ENCODE results near the gene FAM241B. TPM values are rescaled to one million over a fixed set of nuclear protein-coding genes. Genes with fewer than 3 reads are reported as not detected.

The FAM241B gene
- polyA plus RNA-seq, 1 donor (not counting 4 experiments of a cell fraction or from before 2014, with no cell fraction given) = 7.9 TPM

DNA sequence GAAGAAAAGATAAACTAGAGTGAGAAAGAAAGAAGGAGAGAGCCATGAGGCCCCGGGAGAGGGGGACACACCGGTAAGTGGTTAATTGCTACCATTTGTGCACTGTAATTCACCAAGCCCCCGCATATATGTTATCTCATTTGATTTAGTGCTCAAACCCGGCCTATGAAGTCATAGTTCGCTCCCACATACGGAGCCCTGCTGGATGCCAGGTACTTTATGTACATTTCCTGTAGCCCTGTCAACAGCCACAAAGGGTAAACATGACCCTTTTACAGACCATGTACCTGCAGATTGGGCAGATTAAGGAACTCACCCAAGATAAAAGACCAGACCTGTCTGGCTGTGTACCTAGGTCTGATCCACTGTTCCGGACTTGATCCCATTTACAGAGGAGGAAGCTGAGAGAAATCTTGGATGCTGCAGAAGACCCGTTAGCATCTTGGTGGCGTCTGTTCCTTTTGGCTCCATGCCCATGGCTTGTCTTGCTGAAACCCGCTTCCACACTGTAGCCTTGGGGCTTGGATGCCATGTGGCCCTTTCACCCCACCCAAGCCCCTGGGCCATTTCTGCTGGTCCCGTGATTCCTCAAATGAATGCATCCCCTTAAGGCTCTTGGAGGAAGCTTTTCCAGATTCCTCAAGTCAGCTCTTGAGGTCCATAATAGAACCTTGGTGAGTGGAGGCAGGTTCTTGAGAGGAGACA lies 32.3 kb downstream of the FAM241B start:
- H3K4me2 ChIP-seq (ENCODE audit: control insufficient read depth, extremely low read depth, insufficient read depth, low read depth, low read length) = no peak overlapping the region
- H3K79me2 ChIP-seq (ENCODE audit: control insufficient read depth, insufficient read depth, low read length) = no peaks in the 10 kb centered on the region
- no peaks in the 10 kb centered on the region for H3K9me1 ChIP-seq (ENCODE audit: control insufficient read depth, extremely low read depth, insufficient read depth, low read length)
- no peaks in the 10 kb centered on the region for H4K20me1 ChIP-seq (ENCODE audit: control insufficient read depth, extremely low read depth, insufficient read depth, low read length)
- no peaks in the 10 kb centered on the region for H3K9me3 ChIP-seq (ENCODE audit: control insufficient read depth, low read depth, low read length)
- TF ChIP-seq, protein P1, sequence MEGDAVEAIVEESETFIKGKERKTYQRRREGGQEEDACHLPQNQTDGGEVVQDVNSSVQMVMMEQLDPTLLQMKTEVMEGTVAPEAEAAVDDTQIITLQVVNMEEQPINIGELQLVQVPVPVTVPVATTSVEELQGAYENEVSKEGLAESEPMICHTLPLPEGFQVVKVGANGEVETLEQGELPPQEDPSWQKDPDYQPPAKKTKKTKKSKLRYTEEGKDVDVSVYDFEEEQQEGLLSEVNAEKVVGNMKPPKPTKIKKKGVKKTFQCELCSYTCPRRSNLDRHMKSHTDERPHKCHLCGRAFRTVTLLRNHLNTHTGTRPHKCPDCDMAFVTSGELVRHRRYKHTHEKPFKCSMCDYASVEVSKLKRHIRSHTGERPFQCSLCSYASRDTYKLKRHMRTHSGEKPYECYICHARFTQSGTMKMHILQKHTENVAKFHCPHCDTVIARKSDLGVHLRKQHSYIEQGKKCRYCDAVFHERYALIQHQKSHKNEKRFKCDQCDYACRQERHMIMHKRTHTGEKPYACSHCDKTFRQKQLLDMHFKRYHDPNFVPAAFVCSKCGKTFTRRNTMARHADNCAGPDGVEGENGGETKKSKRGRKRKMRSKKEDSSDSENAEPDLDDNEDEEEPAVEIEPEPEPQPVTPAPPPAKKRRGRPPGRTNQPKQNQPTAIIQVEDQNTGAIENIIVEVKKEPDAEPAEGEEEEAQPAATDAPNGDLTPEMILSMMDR (optimal IDR thresholded peaks at IDR 0.05 in 1 of 3, IDR thresholded peaks at IDR 0.05 in 1 of 3, conservative IDR thresholded peaks at IDR 0.05 in 1 of 3; ENCODE audit: extremely low read depth in 1 of 3, insufficient read depth in 2 of 3, low read length in 3 of 3) = no peak
- TF ChIP-seq EZH2 (IDR thresholded peaks at IDR 0.05; ENCODE audit: low read length) = no peak
- no peak overlapping the region for H3K4me3 ChIP-seq (ENCODE audit: control insufficient read depth in 2 of 3, extremely low read depth in 1 of 3, insufficient read depth in 2 of 3, low read depth in 1 of 3, low read length in 3 of 3)
- H2AFZ ChIP-seq (ENCODE audit: control insufficient read depth, low read length) = no peak overlapping the region
- no peak for DNase-seq (ENCODE audit: low read depth, low spot score)
- FAIRE-seq = no peak
- no peak overlapping the region for H3K27ac ChIP-seq (ENCODE audit: control insufficient read depth, insufficient read depth, low read length)
- no peaks in the 10 kb centered on the region for H3K4me1 ChIP-seq (ENCODE audit: control insufficient read depth, extremely low read depth, insufficient read depth, low read length)
- dilution Hi-C loops (cut with MboI; ENCODE audit: extremely low pct_ligation_motif_present, low sequenced_read_pairs) = no loop called here
- no peak overlapping the region for H3K9ac ChIP-seq (ENCODE audit: control insufficient read depth, extremely low read depth, insufficient read depth, low read length)
- no peaks in the 10 kb centered on the region for H3K36me3 ChIP-seq (ENCODE audit: control insufficient read depth in 2 of 2, extremely low read depth in 1 of 2, insufficient read depth in 2 of 2, low read length in 2 of 2)
- peaks cover 57% of the 10 kb centered on the region for H3K27me3 ChIP-seq (ENCODE audit: control insufficient read depth, extremely low read depth, insufficient read depth, low read length)

DNA sequence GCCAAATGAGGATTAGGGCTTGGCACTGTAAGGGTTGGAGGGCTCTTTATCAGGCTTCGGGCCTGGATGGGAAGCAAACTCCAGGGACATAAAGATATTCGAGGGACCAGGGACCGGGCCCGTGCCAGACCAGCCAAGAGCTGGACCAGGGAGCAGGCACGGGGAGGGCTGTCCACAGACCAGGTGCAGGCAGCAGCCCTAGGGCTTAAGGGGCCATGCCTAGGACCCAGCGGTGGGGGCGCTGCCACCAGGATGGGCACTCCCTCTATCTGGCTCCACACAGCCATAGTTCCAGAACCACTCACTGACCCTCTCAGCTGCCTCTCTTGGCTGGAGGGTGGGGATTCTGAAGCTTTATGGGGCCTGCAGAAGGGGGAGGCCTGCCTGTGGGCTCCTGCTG lies 32.9 kb downstream of the FAM241B start:
- Histone ChIP-seq H4K20me1 (ENCODE audit: control insufficient read depth, extremely low read depth, insufficient read depth, low read length) (no peaks in the 10 kb centered on the region), H3K27ac (ENCODE audit: control insufficient read depth, insufficient read depth, low read length) (no peak overlapping the region), H2AFZ (ENCODE audit: control insufficient read depth, low read length) (no peak overlapping the region), H3K79me2 (ENCODE audit: control insufficient read depth, insufficient read depth, low read length) (no peaks in the 10 kb centered on the region), H3K9me3 (ENCODE audit: control insufficient read depth, low read depth, low read length) (no peaks in the 10 kb centered on the region), H3K4me3 (ENCODE audit: control insufficient read depth in 2 of 3, extremely low read depth in 1 of 3, insufficient read depth in 2 of 3, low read depth in 1 of 3, low read length in 3 of 3) (no peak overlapping the region), H3K9me1 (ENCODE audit: control insufficient read depth, extremely low read depth, insufficient read depth, low read length) (no peaks in the 10 kb centered on the region), H3K4me1 (ENCODE audit: control insufficient read depth, extremely low read depth, insufficient read depth, low read length) (no peaks in the 10 kb centered on the region), H3K36me3 (ENCODE audit: control insufficient read depth in 2 of 2, extremely low read depth in 1 of 2, insufficient read depth in 2 of 2, low read length in 2 of 2) (no peaks in the 10 kb centered on the region), H3K9ac (ENCODE audit: control insufficient read depth, extremely low read depth, insufficient read depth, low read length) (no peak overlapping the region), H3K27me3 (ENCODE audit: control insufficient read depth, extremely low read depth, insufficient read depth, low read length) (peaks cover 57% of the 10 kb centered on the region), H3K4me2 (ENCODE audit: control insufficient read depth, extremely low read depth, insufficient read depth, low read depth, low read length) (no peak overlapping the region)
- TF ChIP-seq EZH2 (IDR thresholded peaks at IDR 0.05; ENCODE audit: low read length) = no peak
- TF ChIP-seq, protein P1 (optimal IDR thresholded peaks at IDR 0.05 in 1 of 3, IDR thresholded peaks at IDR 0.05 in 1 of 3, conservative IDR thresholded peaks at IDR 0.05 in 1 of 3; ENCODE audit: extremely low read depth in 1 of 3, insufficient read depth in 2 of 3, low read length in 3 of 3) = no peak
- FAIRE-seq = no peak
- dilution Hi-C loops (cut with MboI; ENCODE audit: extremely low pct_ligation_motif_present, low sequenced_read_pairs) = no loop called here
- no peak for DNase-seq (ENCODE audit: low read depth, low spot score)
